ENCODE data around the gene ARMC6.

ARMC6 gene

DNA sequence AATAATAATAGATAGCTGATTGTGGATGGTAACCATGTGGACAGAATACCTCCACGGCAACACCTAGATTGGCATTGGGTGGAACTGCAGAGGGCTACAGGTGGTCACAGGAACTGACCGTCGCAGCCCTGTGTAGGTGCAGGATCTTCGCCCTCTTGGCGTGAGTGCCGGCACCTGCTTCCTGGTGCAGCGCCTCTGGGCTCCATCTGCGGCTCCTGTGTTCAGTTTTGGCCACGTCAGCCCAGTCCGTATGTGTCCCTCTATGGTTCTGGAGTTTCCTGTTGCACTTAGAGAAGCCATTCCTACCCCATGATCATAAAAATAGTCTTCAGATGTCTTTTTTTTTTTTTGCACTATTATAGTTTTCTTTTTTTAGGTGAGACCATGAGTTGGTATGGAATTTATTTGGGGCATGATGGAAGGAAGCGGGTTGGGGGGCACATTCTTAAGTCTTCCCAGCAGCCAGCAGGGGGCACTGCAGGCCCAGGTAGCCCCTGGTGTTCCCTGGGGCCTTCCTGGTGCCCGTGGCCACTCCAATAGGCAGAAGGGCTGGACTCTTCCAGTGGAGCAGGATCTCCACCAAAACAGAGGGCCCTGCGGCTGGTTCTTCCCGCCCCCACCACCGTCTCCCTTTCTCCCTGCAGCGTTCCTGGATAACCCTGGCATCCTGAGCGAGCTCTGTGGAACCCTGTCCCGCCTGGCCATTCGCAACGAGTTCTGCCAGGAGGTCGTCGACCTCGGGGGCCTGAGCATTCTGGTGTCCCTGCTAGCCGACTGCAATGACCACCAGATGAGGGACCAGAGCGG, 20.3 kb downstream of the ARMC6 start:
- peak; percentile 29 for FAIRE-seq
- DNase-seq (ENCODE audit: extremely low spot score, insufficient read length, low read depth): no peak

- FAIRE-seq: no peak
- no peak for DNase-seq (ENCODE audit: extremely low spot score, insufficient read length, low read depth)
Measured at GRCh38 chr19:19054315-19054938, 21.0 kb downstream of the ARMC6 start.

GRCh38 chr19:19054939-19055440, 21.6 kb downstream of the ARMC6 start:
- FAIRE-seq (no peak), DNase-seq (ENCODE audit: extremely low spot score, insufficient read length, low read depth) (no peak)

DNA sequence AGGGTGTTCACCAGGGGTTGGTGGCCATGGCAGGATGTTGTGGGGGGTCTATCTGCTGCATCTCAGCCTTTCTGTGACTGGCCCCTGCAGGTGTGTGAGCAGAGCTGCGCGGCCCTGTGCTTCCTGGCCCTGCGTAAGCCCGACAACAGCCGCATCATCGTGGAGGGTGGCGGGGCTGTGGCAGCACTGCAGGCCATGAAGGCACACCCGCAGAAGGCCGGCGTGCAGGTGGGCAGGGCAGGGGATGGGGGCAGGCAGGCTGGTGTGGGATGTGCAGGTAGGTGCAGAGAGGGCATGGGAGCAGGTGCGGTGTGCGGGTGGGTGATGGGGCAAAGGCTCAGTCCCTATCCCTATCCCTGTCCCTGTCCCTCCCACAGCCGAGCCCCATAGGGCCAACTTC, 22.3 kb downstream of the ARMC6 start:
- FAIRE-seq: no peak
- no peak for DNase-seq (ENCODE audit: extremely low spot score, insufficient read length, low read depth)

DNA sequence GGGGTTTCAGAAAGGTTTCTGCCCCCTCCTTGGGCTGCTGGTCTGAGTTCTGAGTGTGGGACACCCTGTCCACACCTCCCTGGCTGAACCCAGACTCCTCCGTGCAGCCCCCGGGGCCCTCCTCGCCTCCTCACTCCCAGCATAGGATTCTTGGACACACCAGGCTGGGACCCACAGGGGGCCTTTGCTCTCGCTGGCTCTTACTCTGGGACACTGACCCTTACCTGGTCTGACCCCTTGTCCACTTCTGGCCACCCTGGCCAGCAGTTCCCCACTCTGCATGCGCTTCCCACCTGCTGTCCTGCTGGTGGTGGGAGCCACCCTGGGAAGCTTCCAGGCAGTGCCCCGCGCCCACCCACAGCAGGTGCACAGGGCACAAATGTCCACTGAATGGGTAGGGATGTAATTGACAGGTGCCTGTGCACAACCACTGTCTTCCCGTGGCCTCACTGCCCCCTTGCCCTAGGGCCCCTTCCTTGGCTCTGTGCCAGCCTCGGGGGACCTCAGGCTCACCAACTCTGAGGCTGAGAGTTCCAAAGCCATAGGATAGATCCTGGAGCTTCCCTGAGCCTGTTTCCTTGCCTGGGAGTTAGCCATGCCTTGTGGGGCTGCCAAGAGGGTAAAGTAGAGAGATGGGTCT, 23.4 kb downstream of the ARMC6 start:
- FAIRE-seq: no peak
- DNase-seq (ENCODE audit: extremely low spot score, insufficient read length, low read depth): no peak

GRCh38 chr19:19057317-19057716, 23.9 kb downstream of the ARMC6 start:
- DNase-seq (ENCODE audit: extremely low spot score, insufficient read length, low read depth): no peak
- no peak for FAIRE-seq

DNA sequence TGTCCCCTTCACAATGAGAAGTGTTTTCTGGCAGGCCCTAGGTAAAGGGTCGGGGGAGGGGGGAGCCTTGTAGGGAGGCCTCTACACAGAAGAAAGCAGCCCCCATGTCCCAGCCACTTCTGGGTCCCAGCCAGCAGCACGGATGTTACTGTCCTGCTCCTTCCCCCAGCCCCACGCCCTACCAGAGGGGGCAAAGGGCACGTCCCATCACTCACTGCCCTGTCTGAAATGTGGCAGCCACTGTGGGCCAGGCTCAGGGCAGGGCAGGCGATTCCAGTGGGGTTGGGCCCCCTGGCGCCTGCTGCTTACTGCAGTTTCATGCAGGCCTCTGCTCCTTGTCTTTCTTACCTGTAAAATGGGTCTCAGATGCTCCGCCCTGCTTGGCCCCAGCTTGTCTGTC, 24.3 kb downstream of the ARMC6 start:
- DNase-seq (ENCODE audit: extremely low spot score, insufficient read length, low read depth) (no peak), FAIRE-seq (no peak)

- FAIRE-seq (no peak), DNase-seq (ENCODE audit: extremely low spot score, insufficient read length, low read depth) (no peak)
Measured at GRCh38 chr19:19059018-19059836, 25.8 kb downstream of the ARMC6 start.

- DNase-seq (ENCODE audit: extremely low spot score, insufficient read length, low read depth): no peak
- no peak for FAIRE-seq
Measured at GRCh38 chr19:19059837-19060611, 26.6 kb downstream of the ARMC6 start.

- no peak for FAIRE-seq
- no peak for DNase-seq (ENCODE audit: extremely low spot score, insufficient read length, low read depth)
Measured at GRCh38 chr19:19061506-19061905, 28.1 kb downstream of the ARMC6 start.

DNA sequence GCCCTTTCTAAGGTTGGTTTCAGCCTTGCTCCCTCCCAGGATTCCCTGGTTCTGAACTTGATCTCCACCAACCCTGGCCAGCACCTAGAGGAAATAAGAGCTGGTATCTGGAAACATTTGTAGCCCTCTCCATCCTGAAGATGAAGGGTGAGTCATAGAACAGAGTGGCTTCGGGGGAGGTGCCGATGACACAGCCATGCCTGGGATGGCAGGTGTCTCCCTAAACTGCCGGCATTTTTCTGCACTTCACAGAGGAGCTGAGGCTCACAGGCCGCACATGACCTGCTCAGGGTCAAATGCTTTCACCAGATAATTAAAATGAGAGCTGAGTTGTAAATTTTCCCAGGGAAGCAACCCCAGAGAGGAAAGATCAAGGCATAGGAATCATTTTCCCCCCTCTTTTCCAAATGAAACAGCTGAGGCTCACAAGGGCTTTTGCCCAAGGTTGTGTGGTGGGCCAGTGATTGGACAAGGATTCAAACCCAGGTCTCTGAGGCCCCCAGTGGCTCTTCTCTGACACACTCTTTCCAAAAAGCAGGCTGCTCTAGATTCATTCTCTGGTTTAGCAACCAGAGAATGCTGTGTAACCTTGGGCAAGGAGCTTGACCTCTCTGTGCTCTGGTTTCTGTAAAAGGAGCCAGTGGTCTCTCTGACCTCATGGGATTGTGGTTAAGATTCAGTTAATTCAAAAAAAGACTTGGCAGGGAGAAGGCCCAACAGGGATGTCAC, 29.2 kb downstream of the ARMC6 start:
- DNase-seq (ENCODE audit: extremely low spot score, insufficient read length, low read depth): no peak
- no peak for FAIRE-seq

- FAIRE-seq (peak; percentile 99), DNase-seq (ENCODE audit: extremely low spot score, insufficient read length, low read depth) (peak; percentile 100)
Measured at GRCh38 chr19:19063183-19064097, 30.0 kb downstream of the ARMC6 start, which contains the start of gene SLC25A42. Gene SLC25A42, plus strand, starts transcription at chr19:19063994. Its CDS starts 32,131 bp downstream, at chr19:19096125.

GRCh38 chr19:19064098-19064722, 30.8 kb downstream of the ARMC6 start:
- FAIRE-seq: no peak

DNA sequence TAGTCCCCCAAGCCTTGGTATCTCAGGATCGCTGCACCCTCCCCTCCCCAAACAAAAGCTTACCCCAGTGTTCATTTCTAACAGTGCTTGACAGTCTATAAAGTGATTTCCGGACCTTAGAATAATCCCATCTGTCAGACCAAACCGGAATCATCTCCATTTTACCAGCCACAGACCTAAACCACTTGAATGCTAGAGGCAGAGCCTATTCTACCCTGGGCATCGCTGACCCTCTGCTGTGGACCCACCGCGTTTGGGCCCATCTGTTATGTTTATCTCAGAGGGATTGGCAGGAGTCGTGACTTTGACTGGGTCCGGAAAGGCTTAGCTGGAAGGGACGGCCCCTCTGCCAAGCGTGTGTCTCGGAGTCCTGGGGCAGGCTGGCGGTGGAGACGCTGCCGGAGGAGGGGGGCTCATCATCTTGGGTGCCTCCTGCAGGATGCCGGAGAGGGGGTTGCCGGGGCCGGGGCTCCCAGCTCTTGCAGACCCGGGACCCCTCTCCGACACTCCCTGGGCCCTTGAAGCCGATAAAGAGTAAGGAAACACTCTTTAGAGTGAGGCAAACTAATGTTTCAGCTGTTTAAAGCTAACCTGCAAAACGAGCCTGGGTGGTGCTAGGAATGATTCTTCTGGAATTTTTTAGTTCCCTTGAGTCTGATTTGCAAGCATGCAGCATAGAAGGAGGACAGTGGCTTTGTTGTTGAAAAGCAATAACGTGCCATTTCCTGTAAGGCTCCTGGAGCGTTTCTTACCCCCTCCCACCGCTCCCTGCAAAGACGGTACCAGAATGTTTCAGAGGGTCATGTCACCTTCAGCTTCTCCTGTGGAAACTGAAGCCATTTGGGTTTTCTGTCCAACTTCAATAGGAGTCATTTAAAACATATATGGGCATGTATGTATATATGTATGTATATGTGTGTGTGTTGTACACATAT, 31.7 kb downstream of the ARMC6 start:
- FAIRE-seq: no peak
- no peak for DNase-seq (ENCODE audit: extremely low spot score, insufficient read length, low read depth)

More at GRCh38 chr19:19064098-19064722, 30.8 kb downstream of the ARMC6 start:
- peak; percentile 51 for DNase-seq (ENCODE audit: extremely low spot score, insufficient read length, low read depth)

GRCh38 chr19:19067276-19068072, 34.1 kb downstream of the ARMC6 start:
- DNase-seq (ENCODE audit: extremely low spot score, insufficient read length, low read depth): no peak
- no peak for FAIRE-seq
